Suprapubic skin (tissue), 4 donors: ENCODE measurements around the gene HEATR3. TPM values are rescaled to one million over a fixed set of nuclear protein-coding genes. Genes with fewer than 3 reads are reported as not detected.
"Not testable (repeated sequence)": the region's sequence is repeated elsewhere in the genome, so short reads cannot be mapped to it uniquely, and the experiment has no call there.

Experiments used
- DNase-seq, 2 donors: peaks; one replicate each; pipeline ENCODE4 v3.0.0-alpha.2; 2019; ENCODE audit warnings: low spot score in 2 of 2
- H3K27ac ChIP-seq: fragments of 200-600 bp; sonication (generic); one replicate; pipeline ENCODE4 v1.5.1; 2019
- H3K27me3 ChIP-seq: fragments of 200-600 bp; sonication (generic); one replicate; pipeline ENCODE4 v1.5.1; 2019
- H3K36me3 ChIP-seq: fragments of 200-600 bp; sonication (generic); one replicate; pipeline ENCODE4 v1.5.1; 2019
- H3K4me1 ChIP-seq: fragments of 200-600 bp; sonication (generic); one replicate; pipeline ENCODE4 v1.5.1; 2019
- H3K4me3 ChIP-seq: fragments of 200-600 bp; sonication (generic); one replicate; pipeline ENCODE4 v1.5.1; 2019; ENCODE audit warnings: mild to moderate bottlenecking
- H3K9me3 ChIP-seq: fragments of 200-600 bp; sonication (generic); one replicate; pipeline ENCODE4 v1.5.1; 2019
- EP300 ChIP-seq: sonication (generic); formaldehyde crosslinking; IDR thresholded peaks from one replicate; pipeline ENCODE4 v1.6.1; 2017; ENCODE audit warnings: antibody characterized with exemption
- POLR2A ChIP-seq, 2 donors: fragments of 450-650 bp; IDR thresholded peaks; one replicate each; pipeline ENCODE4 v1.6.1; 2017; ENCODE audit warnings: antibody characterized with exemption in 2 of 2, mild to moderate bottlenecking in 2 of 2, moderate library complexity in 2 of 2
- POLR2AphosphoS5 ChIP-seq, 3 donors: sonication (generic); formaldehyde crosslinking; IDR thresholded peaks; one replicate each; pipeline ENCODE4 v1.6.1; 2017; ENCODE audit warnings: antibody characterized with exemption in 3 of 3
- WGBS: methylation state at CpG from one replicate; pipeline ENCODE4 v1.1.5; 2018; 5-methylcytosine and 5-hydroxymethylcytosine counted together
- total RNA-seq, 4 donors: library from RNA; depleted of rRNA; stranded (reverse); fragments of >200 nt; gene quantifications; one replicate each; pipeline ENCODE4 v1.1.0, GENCODE V29; 2016
- TF ChIP-seq, protein P1 (sequence below), 2 donors: fragments of 200-600 bp in 1 of 2; fragments of 450-650 bp in 1 of 2; sonication (generic) in 1 of 2; IDR thresholded peaks; one replicate each; pipeline ENCODE4 v1.5.1; 2016 to 2019; ENCODE audit warnings: antibody characterized with exemption in 2 of 2, mild to moderate bottlenecking in 1 of 2, moderate library complexity in 1 of 2

HEATR3 gene
- total RNA-seq, 4 donors from 2014 or later: 12.4 to 19.3 (median 18.5) TPM

DNA sequence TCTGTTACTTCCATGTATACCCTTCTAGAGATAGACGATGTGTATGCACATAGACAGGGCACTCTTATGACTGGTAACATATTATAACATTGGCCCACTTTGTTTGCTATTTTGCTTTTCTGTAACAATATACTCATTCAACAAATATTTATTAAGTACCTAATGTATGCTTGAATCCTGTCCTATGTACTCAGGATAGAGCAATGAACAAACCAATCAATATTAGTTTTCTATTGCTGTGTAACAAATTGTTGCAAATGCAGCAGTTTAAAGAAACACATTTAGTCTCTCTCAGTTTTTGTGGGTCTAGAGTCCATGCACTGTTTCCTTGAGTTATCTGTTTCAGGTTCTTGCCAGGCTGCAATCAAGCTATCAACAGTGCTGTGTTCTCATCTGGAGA, 57.6 kb downstream of the HEATR3 start:
- Histone ChIP-seq H3K27ac (no peak overlapping the region), H3K4me1 (no peaks in the 10 kb centered on the region), H3K27me3 (no peaks in the 10 kb centered on the region), H3K4me3 (no peak overlapping the region), H3K9me3 (no peaks in the 10 kb centered on the region), H3K36me3 (no peaks in the 10 kb centered on the region)
- TF ChIP-seq, protein P1, sequence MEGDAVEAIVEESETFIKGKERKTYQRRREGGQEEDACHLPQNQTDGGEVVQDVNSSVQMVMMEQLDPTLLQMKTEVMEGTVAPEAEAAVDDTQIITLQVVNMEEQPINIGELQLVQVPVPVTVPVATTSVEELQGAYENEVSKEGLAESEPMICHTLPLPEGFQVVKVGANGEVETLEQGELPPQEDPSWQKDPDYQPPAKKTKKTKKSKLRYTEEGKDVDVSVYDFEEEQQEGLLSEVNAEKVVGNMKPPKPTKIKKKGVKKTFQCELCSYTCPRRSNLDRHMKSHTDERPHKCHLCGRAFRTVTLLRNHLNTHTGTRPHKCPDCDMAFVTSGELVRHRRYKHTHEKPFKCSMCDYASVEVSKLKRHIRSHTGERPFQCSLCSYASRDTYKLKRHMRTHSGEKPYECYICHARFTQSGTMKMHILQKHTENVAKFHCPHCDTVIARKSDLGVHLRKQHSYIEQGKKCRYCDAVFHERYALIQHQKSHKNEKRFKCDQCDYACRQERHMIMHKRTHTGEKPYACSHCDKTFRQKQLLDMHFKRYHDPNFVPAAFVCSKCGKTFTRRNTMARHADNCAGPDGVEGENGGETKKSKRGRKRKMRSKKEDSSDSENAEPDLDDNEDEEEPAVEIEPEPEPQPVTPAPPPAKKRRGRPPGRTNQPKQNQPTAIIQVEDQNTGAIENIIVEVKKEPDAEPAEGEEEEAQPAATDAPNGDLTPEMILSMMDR (IDR thresholded peaks at IDR 0.05): no peak
- TF ChIP-seq POLR2A (IDR thresholded peaks at IDR 0.05) (no peak), POLR2AphosphoS5 (IDR thresholded peaks at IDR 0.05) (no peak), EP300 (no peak)
- DNase-seq: no peak
- WGBS: 100% methylated on average over 1 of the region's 1 CpG

- H3K9me3 ChIP-seq: no peaks in the 10 kb centered on the region
- H3K4me1 ChIP-seq: no peaks in the 10 kb centered on the region
- DNase-seq: peak in 1 of 2 donors; percentile 10
- TF ChIP-seq, protein P1 (IDR thresholded peaks at IDR 0.05): no peak
- no peak for TF ChIP-seq POLR2A (IDR thresholded peaks at IDR 0.05)
- no peak for TF ChIP-seq EP300
- TF ChIP-seq POLR2AphosphoS5 (IDR thresholded peaks at IDR 0.05): no peak
- H3K27ac ChIP-seq: no peak overlapping the region
- H3K36me3 ChIP-seq: no peaks in the 10 kb centered on the region
- WGBS: 86% methylated on average over 2 of the region's 2 CpGs
- H3K27me3 ChIP-seq: no peaks in the 10 kb centered on the region
- H3K4me3 ChIP-seq: no peak overlapping the region
These were observed 59.0 kb downstream of the HEATR3 start for GRCh38 chr16:50124769-50125168.

DNA sequence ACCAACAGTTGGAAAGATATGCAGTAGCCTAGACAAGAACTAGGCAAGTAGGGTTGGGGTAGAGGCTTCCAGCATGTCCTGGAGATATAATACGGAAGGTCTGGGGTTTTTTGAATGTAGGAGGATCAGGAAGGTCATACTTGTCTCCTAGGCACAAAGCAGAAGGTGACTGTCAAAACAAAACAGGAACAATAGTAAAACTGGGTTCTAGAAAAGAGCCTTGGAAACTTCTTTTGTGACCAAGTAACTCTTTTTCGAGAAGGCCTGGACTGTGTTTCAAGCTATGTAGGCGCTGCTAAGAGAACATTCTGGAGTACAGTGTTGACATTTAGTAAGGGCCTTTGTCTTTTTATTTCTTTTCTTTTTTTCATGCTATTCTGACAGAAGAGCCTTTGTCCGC, 60.4 kb downstream of the HEATR3 start:
- no peak for TF ChIP-seq EP300
- TF ChIP-seq, protein P1 (IDR thresholded peaks at IDR 0.05): no peak
- TF ChIP-seq POLR2AphosphoS5 (IDR thresholded peaks at IDR 0.05): no peak
- TF ChIP-seq POLR2A (IDR thresholded peaks at IDR 0.05): no peak
- no peak for DNase-seq
- H3K27me3 ChIP-seq: no peaks in the 10 kb centered on the region
- 93% methylated on average over 4 of the region's 4 CpGs for WGBS
- no peaks in the 10 kb centered on the region for H3K4me1 ChIP-seq
- H3K27ac ChIP-seq: no peak overlapping the region
- no peaks in the 10 kb centered on the region for H3K36me3 ChIP-seq
- H3K9me3 ChIP-seq: no peaks in the 10 kb centered on the region
- no peak overlapping the region for H3K4me3 ChIP-seq

DNA sequence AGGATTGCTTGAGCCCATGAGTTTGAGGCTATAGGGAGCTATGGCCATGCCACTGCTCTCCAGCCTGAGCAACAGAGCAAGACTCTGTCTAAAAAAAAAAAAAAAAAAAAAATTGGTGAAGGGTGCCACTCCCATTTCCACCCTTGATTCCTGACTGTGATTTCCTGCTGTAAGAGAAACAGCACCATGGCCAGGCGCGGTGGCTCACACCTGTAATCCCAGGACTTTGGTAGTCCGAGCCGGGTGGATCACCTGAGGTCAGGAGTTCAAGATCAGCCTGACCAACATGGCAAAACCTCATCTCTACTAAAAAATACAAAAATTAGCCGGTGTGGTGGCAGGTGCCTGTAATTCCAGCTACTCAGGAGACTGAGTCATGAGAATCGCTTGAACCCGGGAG, 66.8 kb downstream of the HEATR3 start:
- not testable (repeated sequence) for H3K4me3 ChIP-seq, H3K9me3 ChIP-seq, DNase-seq, H3K27me3 ChIP-seq, H3K4me1 ChIP-seq, H3K36me3 ChIP-seq, H3K27ac ChIP-seq
- WGBS: 84% methylated on average over 7 of the region's 7 CpGs

DNA sequence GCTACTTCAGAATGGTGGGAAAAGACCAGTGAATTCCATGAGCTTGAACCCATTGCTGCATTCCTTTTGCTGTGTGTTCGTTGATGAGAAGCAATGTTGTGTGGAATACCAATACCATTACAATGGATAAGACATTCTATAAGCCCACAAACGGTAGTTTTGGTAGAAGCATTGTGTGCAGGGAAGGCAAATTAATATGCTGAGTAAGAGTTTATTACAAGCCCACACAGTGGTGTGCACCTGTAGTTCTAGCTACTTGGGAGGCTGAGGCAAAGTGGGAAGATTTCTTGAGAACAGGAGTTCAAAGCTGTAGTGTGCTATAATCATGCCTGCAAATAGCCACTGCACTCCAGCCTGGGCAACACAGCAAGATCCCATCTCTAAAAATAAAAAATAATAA, 67.4 kb downstream of the HEATR3 start:
- TF ChIP-seq POLR2A (IDR thresholded peaks at IDR 0.05) (no peak), POLR2AphosphoS5 (IDR thresholded peaks at IDR 0.05) (no peak), EP300 (no peak)
- TF ChIP-seq, protein P1 (IDR thresholded peaks at IDR 0.05): no peak
- no peak for DNase-seq
- no peaks in the 10 kb centered on the region for H3K36me3 ChIP-seq
- H3K27ac ChIP-seq: no peak overlapping the region
- 77% methylated on average over 2 of the region's 2 CpGs for WGBS
- no peak overlapping the region for H3K4me3 ChIP-seq
- H3K4me1 ChIP-seq: no peaks in the 10 kb centered on the region
- no peaks in the 10 kb centered on the region for H3K27me3 ChIP-seq
- no peaks in the 10 kb centered on the region for H3K9me3 ChIP-seq

- H3K27ac ChIP-seq: no peak overlapping the region
- no peaks in the 10 kb centered on the region for H3K4me1 ChIP-seq
- no peaks in the 10 kb centered on the region for H3K9me3 ChIP-seq
- H3K27me3 ChIP-seq: no peaks in the 10 kb centered on the region
- no peaks in the 10 kb centered on the region for H3K36me3 ChIP-seq
- TF ChIP-seq POLR2AphosphoS5 (IDR thresholded peaks at IDR 0.05) (no peak), POLR2A (IDR thresholded peaks at IDR 0.05) (no peak), EP300 (no peak)
- TF ChIP-seq, protein P1 (IDR thresholded peaks at IDR 0.05): no peak
- no peak overlapping the region for H3K4me3 ChIP-seq
- DNase-seq: no peak
These were observed 70.6 kb downstream of the HEATR3 start for GRCh38 chr16:50136399-50136798.
